Skeletal muscle satellite cell (primary cell): ENCODE measurements around the gene ANO2.

Experiments
- H3K27me3 ChIP-seq: 2 replicates; pipeline ENCODE4 v1.7.0; 2013; ENCODE audit warnings: low read length; ENCODE audit not compliant: control insufficient read depth, insufficient read depth
- H3K36me3 ChIP-seq: 2 replicates; pipeline ENCODE4 v1.7.0; 2013; ENCODE audit warnings: mild to moderate bottlenecking, control low read depth, low read length; ENCODE audit not compliant: insufficient read depth
- H3K4me1 ChIP-seq: 2 replicates; pipeline ENCODE4 v1.7.0; 2013; ENCODE audit warnings: low read length; ENCODE audit not compliant: control insufficient read depth, insufficient read depth
- H3K4me2 ChIP-seq: 2 replicates; pipeline ENCODE4 v1.7.0; 2013; ENCODE audit warnings: mild to moderate bottlenecking, low read length
- H3K4me3 ChIP-seq: 2 replicates; pipeline ENCODE4 v1.7.0; 2013; ENCODE audit warnings: low read length
- H3K9ac ChIP-seq: 2 replicates; pipeline ENCODE4 v1.7.0; 2013; ENCODE audit warnings: mild to moderate bottlenecking, low read depth, low read length, moderate library complexity
- H3K9me3 ChIP-seq: replicated peaks from 2 replicates; pipeline ENCODE4 v1.7.0; 2013; ENCODE audit warnings: mild to moderate bottlenecking, control low read depth, low read length

Gene ANO2

GRCh38 chr12:5960783-5961182, 15.7 kb upstream of the ANO2 start:
- Histone ChIP-seq H3K9ac (no peak overlapping the region), H3K36me3 (no peaks in the 10 kb centered on the region), H3K27me3 (peaks cover 29% of the 10 kb centered on the region), H3K4me3 (no peak overlapping the region), H3K9me3 (no peaks in the 10 kb centered on the region), H3K4me2 (no peak overlapping the region), H3K4me1 (no peaks in the 10 kb centered on the region)

GRCh38 chr12:5956987-5957386, 11.9 kb upstream of the ANO2 start:
- Histone ChIP-seq H3K4me3 (no peak overlapping the region), H3K9ac (no peak overlapping the region), H3K4me1 (no peaks in the 10 kb centered on the region), H3K4me2 (no peak overlapping the region), H3K27me3 (peaks cover 27% of the 10 kb centered on the region), H3K9me3 (no peaks in the 10 kb centered on the region), H3K36me3 (no peaks in the 10 kb centered on the region)

- H3K4me3 ChIP-seq: no peak overlapping the region
Measured at GRCh38 chr12:5954661-5955060, 9.6 kb upstream of the ANO2 start.

GRCh38 chr12:5953835-5954586, 9.0 kb upstream of the ANO2 start:
- Histone ChIP-seq H3K36me3 (no peaks in the 10 kb centered on the region), H3K9ac (no peak overlapping the region), H3K27me3 (peaks cover 38% of the 10 kb centered on the region), H3K9me3 (no peaks in the 10 kb centered on the region), H3K4me1 (no peaks in the 10 kb centered on the region), H3K4me3 (no peak overlapping the region), H3K4me2 (no peak overlapping the region)

More at GRCh38 chr12:5954661-5955060, 9.6 kb upstream of the ANO2 start:
- H3K4me1 ChIP-seq: no peaks in the 10 kb centered on the region
- H3K27me3 ChIP-seq: peaks cover 35% of the 10 kb centered on the region
- no peaks in the 10 kb centered on the region for H3K36me3 ChIP-seq
- no peak overlapping the region for H3K4me2 ChIP-seq
- no peak overlapping the region for H3K9ac ChIP-seq
- H3K9me3 ChIP-seq: no peaks in the 10 kb centered on the region

- no peak overlapping the region for H3K9ac ChIP-seq
Measured at GRCh38 chr12:5952031-5952430, 7.0 kb upstream of the ANO2 start.

GRCh38 chr12:5948696-5949095, 3.6 kb upstream of the ANO2 start:
- Histone ChIP-seq H3K27me3 (peaks cover 84% of the 10 kb centered on the region), H3K36me3 (no peaks in the 10 kb centered on the region), H3K4me3 (no peak overlapping the region), H3K9ac (no peak overlapping the region), H3K9me3 (no peaks in the 10 kb centered on the region), H3K4me1 (no peaks in the 10 kb centered on the region), H3K4me2 (no peak overlapping the region)

More at GRCh38 chr12:5952031-5952430, 7.0 kb upstream of the ANO2 start:
- no peaks in the 10 kb centered on the region for H3K4me1 ChIP-seq
- no peak overlapping the region for H3K4me2 ChIP-seq
- H3K27me3 ChIP-seq: peaks cover 57% of the 10 kb centered on the region
- no peaks in the 10 kb centered on the region for H3K36me3 ChIP-seq
- no peak overlapping the region for H3K4me3 ChIP-seq
- H3K9me3 ChIP-seq: no peaks in the 10 kb centered on the region

GRCh38 chr12:5947006-5947405, 1.9 kb upstream of the ANO2 start:
- peaks cover 87% of the 10 kb centered on the region for H3K27me3 ChIP-seq
- H3K9ac ChIP-seq: no peak overlapping the region
- H3K9me3 ChIP-seq: no peaks in the 10 kb centered on the region
- no peaks in the 10 kb centered on the region for H3K36me3 ChIP-seq
- no peaks in the 10 kb centered on the region for H3K4me1 ChIP-seq
- H3K4me2 ChIP-seq: no peak overlapping the region
- H3K4me3 ChIP-seq: no peak overlapping the region

- Histone ChIP-seq H3K27me3 (peaks cover 81% of the 10 kb centered on the region), H3K36me3 (no peaks in the 10 kb centered on the region), H3K4me2 (no peak overlapping the region), H3K9ac (no peak overlapping the region), H3K9me3 (no peaks in the 10 kb centered on the region), H3K4me1 (no peaks in the 10 kb centered on the region), H3K4me3 (no peak overlapping the region)
Measured at GRCh38 chr12:5946388-5946787, 1.3 kb upstream of the ANO2 start.

- no peaks in the 10 kb centered on the region for H3K4me1 ChIP-seq
- no peaks in the 10 kb centered on the region for H3K36me3 ChIP-seq
- H3K4me3 ChIP-seq: peak overlapping the region; percentile 53
- H3K9me3 ChIP-seq: no peaks in the 10 kb centered on the region
- peaks cover 69% of the 10 kb centered on the region for H3K27me3 ChIP-seq
- H3K9ac ChIP-seq: no peak overlapping the region
- H3K4me2 ChIP-seq: peak overlapping the region; percentile 74
Measured at GRCh38 chr12:5944688-5945070, 380 bp downstream of the ANO2 start.

GRCh38 chr12:5944053-5944452, 1.0 kb downstream of the ANO2 start:
- no peaks in the 10 kb centered on the region for H3K4me1 ChIP-seq
- no peak overlapping the region for H3K4me3 ChIP-seq
- no peaks in the 10 kb centered on the region for H3K36me3 ChIP-seq
- no peaks in the 10 kb centered on the region for H3K9me3 ChIP-seq
- no peak overlapping the region for H3K4me2 ChIP-seq
- no peak overlapping the region for H3K9ac ChIP-seq
- H3K27me3 ChIP-seq: peaks cover 66% of the 10 kb centered on the region

GRCh38 chr12:5941907-5942306, 3.2 kb downstream of the ANO2 start:
- Histone ChIP-seq H3K4me1 (no peaks in the 10 kb centered on the region), H3K36me3 (no peaks in the 10 kb centered on the region), H3K27me3 (peaks cover 55% of the 10 kb centered on the region), H3K9me3 (no peaks in the 10 kb centered on the region), H3K9ac (no peak overlapping the region), H3K4me3 (no peak overlapping the region), H3K4me2 (no peak overlapping the region)
